CD4-positive, alpha-beta T cell (primary cell): ENCODE data around the gene CCDC85A. TPM values are rescaled to one million over a fixed set of nuclear protein-coding genes. Genes with fewer than 3 reads are reported as not detected.

ENCODE experiments used
- ATAC-seq: fragments of 200-7000 bp; cut with Tn5 transposase; one replicate; pipeline ENCODE4 v1.10.0; 2022; ENCODE audit warnings: mild to moderate bottlenecking; ENCODE audit not compliant: poor library complexity
- CTCF ChIA-PET: fragments of 350-600 bp; sonication (Branson Sonifier 250); formaldehyde crosslinking; loops from one replicate; lab custom pipeline; 2021; ENCODE audit warnings: antibody characterized with exemption, inconsistent platforms; lab: Charles Lee
- POLR2A ChIA-PET: fragments of 350-600 bp; sonication (Branson Sonifier 250); formaldehyde crosslinking; loops from one replicate; lab custom pipeline; 2021; ENCODE audit warnings: antibody characterized with exemption, inconsistent platforms; lab: Charles Lee
- DNase-seq, 14 experiments: peaks; one replicate each; pipeline ENCODE4 v3.0.0-alpha.2; 2013 to 2020; ENCODE audit warnings: mixed read lengths in 2 of 14
- H3K27ac ChIP-seq, 2 donors: one replicate each; pipeline versions ENCODE4 v1.5.1 to v1.7.0; 2013; ENCODE audit warnings: low read length in 2 of 2, low read depth in 1 of 2, mild to moderate bottlenecking in 1 of 2
- H3K27me3 ChIP-seq, 2 experiments: 1 replicate in 1 of 2; 2 replicates in 1 of 2; pipeline versions ENCODE4 v1.6.1 to v1.7.0; 2013; ENCODE audit warnings: low read length in 2 of 2, control low read depth in 1 of 2, mild to moderate bottlenecking in 1 of 2, moderate library complexity in 1 of 2; ENCODE audit not compliant: insufficient read depth in 2 of 2, control insufficient read depth in 1 of 2
- H3K36me3 ChIP-seq: one replicate; pipeline ENCODE4 v1.6.1; 2013; ENCODE audit warnings: low read length, control low read depth; ENCODE audit not compliant: insufficient read depth
- H3K4me1 ChIP-seq: one replicate; pipeline ENCODE4 v1.6.1; 2013; ENCODE audit warnings: low read length, control low read depth; ENCODE audit not compliant: insufficient read depth
- H3K4me3 ChIP-seq: one replicate; pipeline ENCODE4 v1.5.1; 2013; ENCODE audit warnings: mild to moderate bottlenecking, low read length, moderate library complexity
- H3K9me3 ChIP-seq, 2 experiments: 1 replicate in 1 of 2; 2 replicates in 1 of 2; pipeline versions ENCODE4 v1.6.1 to v1.7.0; 2013; ENCODE audit warnings: low read length in 2 of 2, mild to moderate bottlenecking in 2 of 2, control low read depth in 1 of 2, moderate library complexity in 1 of 2; ENCODE audit not compliant: control insufficient read depth in 1 of 2, insufficient read depth in 1 of 2
- H3K27ac Mint-ChIP-seq: one replicate; pipeline ENCODE4 v1.8.0; 2020; ENCODE audit warnings: mixed read lengths
- H3K27me3 Mint-ChIP-seq: one replicate; pipeline ENCODE4 v1.8.0; 2021; ENCODE audit warnings: mixed read lengths
- H3K36me3 Mint-ChIP-seq: one replicate; pipeline ENCODE4 v1.8.0; 2021; ENCODE audit warnings: low read depth, mixed read lengths
- H3K4me1 Mint-ChIP-seq: one replicate; pipeline ENCODE4 v1.8.0; 2021; ENCODE audit warnings: low read depth, mixed read lengths
- H3K4me3 Mint-ChIP-seq: one replicate; pipeline ENCODE4 v1.8.0; 2020; ENCODE audit warnings: mild to moderate bottlenecking, mixed read lengths
- H3K9me3 Mint-ChIP-seq: one replicate; pipeline ENCODE4 v1.8.0; 2020; ENCODE audit warnings: mixed read lengths
- intact Hi-C, 2 experiments: fragments of 100-400 bp; cut with DNase I in 1 of 2; cut with micrococcal nuclease in 1 of 2; formaldehyde crosslinking; loops; one replicate each; pipeline versions ENCODE4 v1.15.1 to v1.9.0; 2023 to 2025; cut with DNase I, micrococcal nuclease
- total RNA-seq, 174 experiments: library from RNA in 2 of 174; stranded (reverse) in 2 of 174; gene quantifications; one replicate each; pipeline ENCODE4 v1.2.3 and lab custom pipeline; 2021 to 2026
- TF ChIP-seq, protein P1 (sequence below): fragments of 200-600 bp; IDR thresholded peaks from one replicate; pipeline ENCODE4 v1.8.0; 2022; ENCODE audit warnings: antibody characterized with exemption, mild to moderate bottlenecking

CCDC85A gene
- total RNA-seq, 2 experiments from 2014 or later: not detected

GRCh38 chr2:56240210-56240609 lies 56.4 kb downstream of the CCDC85A start:
- ChIA-PET POLR2A (no interaction called here), CTCF (no interaction called here)
- Mint-ChIP-seq H3K27me3 (no peaks in the 10 kb centered on the region), H3K4me1 (no peaks in the 10 kb centered on the region), H3K36me3 (no peaks in the 10 kb centered on the region), H3K27ac (no peak overlapping the region), H3K9me3 (peaks cover 16% of the 10 kb centered on the region), H3K4me3 (no peak overlapping the region)
- Histone ChIP-seq H3K4me1 (no peaks in the 10 kb centered on the region), H3K4me3 (no peak overlapping the region), H3K36me3 (no peaks in the 10 kb centered on the region), H3K27ac (no peak overlapping the region), H3K9me3 (peaks cover 3 to 5% of the 10 kb centered on the region in 2 experiments), H3K27me3 (no peaks in the 10 kb centered on the region)
- ATAC-seq: no peak
- TF ChIP-seq, protein P1, sequence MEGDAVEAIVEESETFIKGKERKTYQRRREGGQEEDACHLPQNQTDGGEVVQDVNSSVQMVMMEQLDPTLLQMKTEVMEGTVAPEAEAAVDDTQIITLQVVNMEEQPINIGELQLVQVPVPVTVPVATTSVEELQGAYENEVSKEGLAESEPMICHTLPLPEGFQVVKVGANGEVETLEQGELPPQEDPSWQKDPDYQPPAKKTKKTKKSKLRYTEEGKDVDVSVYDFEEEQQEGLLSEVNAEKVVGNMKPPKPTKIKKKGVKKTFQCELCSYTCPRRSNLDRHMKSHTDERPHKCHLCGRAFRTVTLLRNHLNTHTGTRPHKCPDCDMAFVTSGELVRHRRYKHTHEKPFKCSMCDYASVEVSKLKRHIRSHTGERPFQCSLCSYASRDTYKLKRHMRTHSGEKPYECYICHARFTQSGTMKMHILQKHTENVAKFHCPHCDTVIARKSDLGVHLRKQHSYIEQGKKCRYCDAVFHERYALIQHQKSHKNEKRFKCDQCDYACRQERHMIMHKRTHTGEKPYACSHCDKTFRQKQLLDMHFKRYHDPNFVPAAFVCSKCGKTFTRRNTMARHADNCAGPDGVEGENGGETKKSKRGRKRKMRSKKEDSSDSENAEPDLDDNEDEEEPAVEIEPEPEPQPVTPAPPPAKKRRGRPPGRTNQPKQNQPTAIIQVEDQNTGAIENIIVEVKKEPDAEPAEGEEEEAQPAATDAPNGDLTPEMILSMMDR: no peak
- DNase-seq: no peak
- intact Hi-C loops: no loop called here

DNA sequence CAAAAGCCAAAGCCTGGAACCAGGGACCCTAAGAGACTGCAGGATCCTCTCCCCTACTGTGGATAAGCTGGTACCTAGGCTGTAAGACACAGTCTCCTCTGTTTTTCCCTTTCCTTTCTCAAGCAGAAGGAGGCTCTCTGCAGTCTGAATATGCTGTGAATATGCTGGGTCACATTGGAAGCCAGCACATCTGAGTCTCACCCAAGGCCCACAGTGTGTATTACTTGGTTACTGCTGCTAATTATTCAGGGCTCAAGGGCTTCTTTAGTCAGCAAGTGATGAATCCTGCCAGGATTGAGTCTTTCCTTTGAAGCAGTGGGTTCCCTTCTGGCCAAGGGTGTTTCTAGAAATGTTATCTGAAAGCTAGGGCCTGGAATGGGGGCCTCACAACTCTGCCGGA lies 60.7 kb downstream of the CCDC85A start:
- Histone ChIP-seq H3K27me3 (no peaks in the 10 kb centered on the region), H3K27ac (no peak overlapping the region), H3K36me3 (no peaks in the 10 kb centered on the region), H3K4me3 (no peak overlapping the region), H3K9me3 (peaks cover 0 to 5% of the 10 kb centered on the region in 2 experiments), H3K4me1 (no peaks in the 10 kb centered on the region)
- CTCF ChIA-PET: no interaction called here
- H3K36me3 Mint-ChIP-seq: no peaks in the 10 kb centered on the region
- ATAC-seq: no peak
- POLR2A ChIA-PET: no interaction called here
- intact Hi-C loops: no loop called here
- no peaks in the 10 kb centered on the region for H3K27me3 Mint-ChIP-seq
- H3K9me3 Mint-ChIP-seq: peaks cover 13% of the 10 kb centered on the region
- H3K27ac Mint-ChIP-seq: no peak overlapping the region
- H3K4me3 Mint-ChIP-seq: no peak overlapping the region
- TF ChIP-seq, protein P1: no peak
- no peak for DNase-seq
- H3K4me1 Mint-ChIP-seq: no peaks in the 10 kb centered on the region

GRCh38 chr2:56244911-56245530 lies 61.2 kb downstream of the CCDC85A start:
- CTCF ChIA-PET: no interaction called here
- Mint-ChIP-seq H3K4me3 (no peak overlapping the region), H3K27ac (no peak overlapping the region)

More at GRCh38 chr2:56244911-56245530, 61.2 kb downstream of the CCDC85A start:
- no peak for DNase-seq
- intact Hi-C loops: no loop called here
- Mint-ChIP-seq H3K4me1 (no peaks in the 10 kb centered on the region), H3K36me3 (no peaks in the 10 kb centered on the region), H3K9me3 (peaks cover 13% of the 10 kb centered on the region), H3K27me3 (no peaks in the 10 kb centered on the region)
- Histone ChIP-seq H3K27ac (no peak overlapping the region), H3K4me1 (no peaks in the 10 kb centered on the region), H3K27me3 (no peaks in the 10 kb centered on the region), H3K4me3 (no peak overlapping the region), H3K9me3 (peaks cover 0 to 5% of the 10 kb centered on the region in 2 experiments), H3K36me3 (no peaks in the 10 kb centered on the region)
- POLR2A ChIA-PET: no interaction called here
- TF ChIP-seq, protein P1: no peak
- ATAC-seq: no peak
